SK-N-SH treated with all-trans-retinoic acid at 6 μM for 48 hours (cell line): ENCODE data around the gene AATF.

Experiments used
- ATAC-seq: fragments of 200-7000 bp; cut with Tn5 transposase; 3 replicates; pipeline ENCODE4 v1.9.1; 2020; ENCODE audit warnings: mild to moderate bottlenecking, moderate library complexity
- BACH2 ChIP-seq: fragments of 250-450 bp; sonication (Bioruptor Pico); IDR thresholded peaks from 2 replicates; pipeline ENCODE4 v1.9.0; 2021; ENCODE audit warnings: mild to moderate bottlenecking, borderline replicate concordance
- ESRRG ChIP-seq: fragments of 250-450 bp; sonication (Bioruptor Pico); IDR thresholded peaks from 2 replicates; pipeline ENCODE4 v1.6.1; 2021; ENCODE audit warnings: mild to moderate bottlenecking
- GLIS3 ChIP-seq: fragments of 250-450 bp; sonication (Bioruptor Pico); IDR thresholded peaks from 2 replicates; pipeline ENCODE4 v1.5.0; 2020; ENCODE audit warnings: mild to moderate bottlenecking, moderate library complexity
- OSR1 ChIP-seq: fragments of 250-450 bp; sonication (Bioruptor Pico); IDR thresholded peaks from 2 replicates; pipeline ENCODE4 v1.8.0; 2022; ENCODE audit warnings: moderate library complexity, mild to moderate bottlenecking, inconsistent platforms
- RARB ChIP-seq: fragments of 250-450 bp; sonication (Bioruptor Pico); IDR thresholded peaks from 2 replicates; pipeline ENCODE4 v1.8.0; 2021; ENCODE audit warnings: mild to moderate bottlenecking, moderate library complexity
- TCF4 ChIP-seq: fragments of 250-450 bp; sonication (Bioruptor Pico); IDR thresholded peaks from 2 replicates; pipeline ENCODE4 v1.8.0; 2021; ENCODE audit warnings: mild to moderate bottlenecking, moderate library complexity, borderline replicate concordance
- ZFP3 ChIP-seq: fragments of 250-450 bp; sonication (Bioruptor Pico); IDR thresholded peaks from 2 replicates; pipeline ENCODE4 v1.5.0; 2020; ENCODE audit warnings: mild to moderate bottlenecking, moderate library complexity
- ZFP30 ChIP-seq: fragments of 450-650 bp; formaldehyde crosslinking; IDR thresholded peaks from 2 replicates; pipeline ENCODE4 v1.5.0; 2022; ENCODE audit warnings: mild to moderate bottlenecking, moderate library complexity
- ZNF565 ChIP-seq: fragments of 450-650 bp; formaldehyde crosslinking; conservative IDR thresholded peaks from 2 replicates; pipeline ENCODE4 v1.5.0; 2020; ENCODE audit warnings: low read depth, mild to moderate bottlenecking, moderate library complexity
- ZNF8 ChIP-seq: fragments of 450-650 bp; formaldehyde crosslinking; IDR thresholded peaks from 2 replicates; pipeline ENCODE4 v1.5.0; 2020; ENCODE audit warnings: mild to moderate bottlenecking, moderate library complexity
- TF ChIP-seq, protein P1 (sequence below): fragments of 250-450 bp; sonication (Bioruptor Pico); IDR thresholded peaks from 2 replicates; pipeline ENCODE4 v1.5.1; 2020; ENCODE audit warnings: low read depth, mild to moderate bottlenecking, moderate library complexity
- TF ChIP-seq, protein P2 (sequence below): fragments of 250-450 bp; sonication (Bioruptor Pico); IDR thresholded peaks from 2 replicates; pipeline ENCODE4 v1.5.0; 2020; ENCODE audit warnings: mild to moderate bottlenecking, moderate library complexity
- TF ChIP-seq, protein P3 (sequence below): fragments of 250-450 bp; sonication (Bioruptor Pico); IDR thresholded peaks from 2 replicates; pipeline ENCODE4 v1.8.0; 2020; ENCODE audit warnings: mild to moderate bottlenecking, moderate library complexity, borderline replicate concordance
- TF ChIP-seq, protein P4 (sequence below): fragments of 250-450 bp; sonication (Bioruptor Pico); IDR thresholded peaks from 2 replicates; pipeline ENCODE4 v1.5.1; 2021; ENCODE audit warnings: mild to moderate bottlenecking, moderate library complexity

Gene AATF

DNA sequence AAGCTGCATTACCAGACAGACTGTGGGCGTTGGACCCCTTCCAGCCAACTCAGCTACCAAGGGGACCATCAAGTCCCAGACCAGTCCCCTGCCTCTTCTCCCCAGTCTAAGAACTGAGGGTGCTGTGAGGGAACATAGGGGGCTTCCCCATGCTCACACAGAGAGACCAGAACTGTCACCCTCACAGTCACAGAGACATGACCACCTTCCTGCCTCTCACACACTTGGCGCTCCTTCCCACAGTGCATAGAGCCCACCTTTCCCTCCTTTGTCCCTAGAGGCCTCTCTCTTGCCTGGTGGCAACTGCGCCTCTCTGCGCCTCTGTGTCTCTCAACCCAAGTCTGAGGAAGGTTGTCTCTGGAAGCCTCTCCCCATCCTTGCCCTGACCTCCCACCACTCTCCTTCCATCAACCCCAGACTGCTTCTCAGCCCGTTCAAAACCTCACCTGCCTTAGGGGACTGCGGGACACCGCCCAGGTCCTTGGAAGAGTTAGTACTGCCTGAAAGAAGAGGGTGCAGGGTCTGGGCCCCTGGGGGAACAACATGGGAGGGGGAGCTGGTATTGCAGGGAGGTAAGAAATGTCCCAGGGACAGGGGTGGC lies 17.6 kb upstream of the AATF start (continued):
- TF ChIP-seq, protein P1, sequence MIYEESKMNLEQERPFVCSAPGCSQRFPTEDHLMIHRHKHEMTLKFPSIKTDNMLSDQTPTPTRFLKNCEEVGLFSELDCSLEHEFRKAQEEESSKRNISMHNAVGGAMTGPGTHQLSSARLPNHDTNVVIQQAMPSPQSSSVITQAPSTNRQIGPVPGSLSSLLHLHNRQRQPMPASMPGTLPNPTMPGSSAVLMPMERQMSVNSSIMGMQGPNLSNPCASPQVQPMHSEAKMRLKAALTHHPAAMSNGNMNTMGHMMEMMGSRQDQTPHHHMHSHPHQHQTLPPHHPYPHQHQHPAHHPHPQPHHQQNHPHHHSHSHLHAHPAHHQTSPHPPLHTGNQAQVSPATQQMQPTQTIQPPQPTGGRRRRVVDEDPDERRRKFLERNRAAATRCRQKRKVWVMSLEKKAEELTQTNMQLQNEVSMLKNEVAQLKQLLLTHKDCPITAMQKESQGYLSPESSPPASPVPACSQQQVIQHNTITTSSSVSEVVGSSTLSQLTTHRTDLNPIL (CRISPR knock-in tag), result no peak
- no peak for TF ChIP-seq ESRRG (CRISPR knock-in tag)

DNA sequence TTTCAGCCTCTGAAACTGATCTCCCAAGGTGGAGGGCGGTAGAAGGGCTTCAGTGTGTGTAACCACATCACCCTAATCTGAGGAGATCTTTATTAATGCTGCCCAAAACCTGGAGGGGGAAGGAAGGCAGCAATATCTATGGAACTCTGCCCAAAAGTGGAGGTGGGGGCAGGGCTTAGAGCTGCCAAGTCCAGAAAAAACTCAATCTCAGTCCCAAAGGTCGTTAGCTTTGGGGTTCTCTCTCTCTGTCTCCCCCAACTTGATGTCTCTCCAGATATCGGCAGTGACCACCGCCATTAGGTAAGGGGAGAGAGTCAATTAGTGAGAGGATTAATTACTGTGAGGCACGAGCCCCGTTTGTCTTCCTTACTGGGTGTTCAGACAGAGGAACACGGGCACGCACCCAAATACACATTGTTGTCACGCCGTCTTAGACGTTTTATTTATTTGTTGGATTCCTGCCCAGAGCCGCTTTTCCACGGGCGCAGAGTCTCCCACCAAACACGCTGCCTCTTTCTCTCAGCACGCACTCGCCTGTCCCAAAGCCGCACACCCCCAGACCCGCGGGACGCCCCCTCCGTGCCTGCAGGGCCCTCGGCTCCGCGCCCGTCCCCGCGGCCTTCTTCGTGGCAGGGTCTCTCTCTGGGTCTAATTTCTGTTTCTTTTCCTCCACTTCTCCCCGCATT lies 16.9 kb upstream of the AATF start:
- no peak for TF ChIP-seq RARB (CRISPR knock-in tag)
- TF ChIP-seq, protein P2, sequence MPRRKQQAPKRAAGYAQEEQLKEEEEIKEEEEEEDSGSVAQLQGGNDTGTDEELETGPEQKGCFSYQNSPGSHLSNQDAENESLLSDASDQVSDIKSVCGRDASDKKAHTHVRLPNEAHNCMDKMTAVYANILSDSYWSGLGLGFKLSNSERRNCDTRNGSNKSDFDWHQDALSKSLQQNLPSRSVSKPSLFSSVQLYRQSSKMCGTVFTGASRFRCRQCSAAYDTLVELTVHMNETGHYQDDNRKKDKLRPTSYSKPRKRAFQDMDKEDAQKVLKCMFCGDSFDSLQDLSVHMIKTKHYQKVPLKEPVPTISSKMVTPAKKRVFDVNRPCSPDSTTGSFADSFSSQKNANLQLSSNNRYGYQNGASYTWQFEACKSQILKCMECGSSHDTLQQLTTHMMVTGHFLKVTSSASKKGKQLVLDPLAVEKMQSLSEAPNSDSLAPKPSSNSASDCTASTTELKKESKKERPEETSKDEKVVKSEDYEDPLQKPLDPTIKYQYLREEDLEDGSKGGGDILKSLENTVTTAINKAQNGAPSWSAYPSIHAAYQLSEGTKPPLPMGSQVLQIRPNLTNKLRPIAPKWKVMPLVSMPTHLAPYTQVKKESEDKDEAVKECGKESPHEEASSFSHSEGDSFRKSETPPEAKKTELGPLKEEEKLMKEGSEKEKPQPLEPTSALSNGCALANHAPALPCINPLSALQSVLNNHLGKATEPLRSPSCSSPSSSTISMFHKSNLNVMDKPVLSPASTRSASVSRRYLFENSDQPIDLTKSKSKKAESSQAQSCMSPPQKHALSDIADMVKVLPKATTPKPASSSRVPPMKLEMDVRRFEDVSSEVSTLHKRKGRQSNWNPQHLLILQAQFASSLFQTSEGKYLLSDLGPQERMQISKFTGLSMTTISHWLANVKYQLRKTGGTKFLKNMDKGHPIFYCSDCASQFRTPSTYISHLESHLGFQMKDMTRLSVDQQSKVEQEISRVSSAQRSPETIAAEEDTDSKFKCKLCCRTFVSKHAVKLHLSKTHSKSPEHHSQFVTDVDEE (CRISPR knock-in tag), result no peak
- TF ChIP-seq, protein P3, sequence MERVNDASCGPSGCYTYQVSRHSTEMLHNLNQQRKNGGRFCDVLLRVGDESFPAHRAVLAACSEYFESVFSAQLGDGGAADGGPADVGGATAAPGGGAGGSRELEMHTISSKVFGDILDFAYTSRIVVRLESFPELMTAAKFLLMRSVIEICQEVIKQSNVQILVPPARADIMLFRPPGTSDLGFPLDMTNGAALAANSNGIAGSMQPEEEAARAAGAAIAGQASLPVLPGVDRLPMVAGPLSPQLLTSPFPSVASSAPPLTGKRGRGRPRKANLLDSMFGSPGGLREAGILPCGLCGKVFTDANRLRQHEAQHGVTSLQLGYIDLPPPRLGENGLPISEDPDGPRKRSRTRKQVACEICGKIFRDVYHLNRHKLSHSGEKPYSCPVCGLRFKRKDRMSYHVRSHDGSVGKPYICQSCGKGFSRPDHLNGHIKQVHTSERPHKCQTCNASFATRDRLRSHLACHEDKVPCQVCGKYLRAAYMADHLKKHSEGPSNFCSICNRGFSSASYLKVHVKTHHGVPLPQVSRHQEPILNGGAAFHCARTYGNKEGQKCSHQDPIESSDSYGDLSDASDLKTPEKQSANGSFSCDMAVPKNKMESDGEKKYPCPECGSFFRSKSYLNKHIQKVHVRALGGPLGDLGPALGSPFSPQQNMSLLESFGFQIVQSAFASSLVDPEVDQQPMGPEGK (CRISPR knock-in tag), result no peak
- TF ChIP-seq BACH2, result no peak
- TF ChIP-seq ZFP30 (CRISPR knock-in tag), result no peak
- TF ChIP-seq, protein P4, sequence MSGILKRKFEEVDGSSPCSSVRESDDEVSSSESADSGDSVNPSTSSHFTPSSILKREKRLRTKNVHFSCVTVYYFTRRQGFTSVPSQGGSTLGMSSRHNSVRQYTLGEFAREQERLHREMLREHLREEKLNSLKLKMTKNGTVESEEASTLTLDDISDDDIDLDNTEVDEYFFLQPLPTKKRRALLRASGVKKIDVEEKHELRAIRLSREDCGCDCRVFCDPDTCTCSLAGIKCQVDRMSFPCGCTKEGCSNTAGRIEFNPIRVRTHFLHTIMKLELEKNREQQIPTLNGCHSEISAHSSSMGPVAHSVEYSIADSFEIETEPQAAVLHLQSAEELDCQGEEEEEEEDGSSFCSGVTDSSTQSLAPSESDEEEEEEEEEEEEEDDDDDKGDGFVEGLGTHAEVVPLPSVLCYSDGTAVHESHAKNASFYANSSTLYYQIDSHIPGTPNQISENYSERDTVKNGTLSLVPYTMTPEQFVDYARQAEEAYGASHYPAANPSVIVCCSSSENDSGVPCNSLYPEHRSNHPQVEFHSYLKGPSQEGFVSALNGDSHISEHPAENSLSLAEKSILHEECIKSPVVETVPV (CRISPR knock-in tag), result no peak
- no peak for TF ChIP-seq TCF4 (CRISPR knock-in tag)
- TF ChIP-seq GLIS3, result no peak
- no peak for TF ChIP-seq ZFP3
- no peak for ATAC-seq

DNA sequence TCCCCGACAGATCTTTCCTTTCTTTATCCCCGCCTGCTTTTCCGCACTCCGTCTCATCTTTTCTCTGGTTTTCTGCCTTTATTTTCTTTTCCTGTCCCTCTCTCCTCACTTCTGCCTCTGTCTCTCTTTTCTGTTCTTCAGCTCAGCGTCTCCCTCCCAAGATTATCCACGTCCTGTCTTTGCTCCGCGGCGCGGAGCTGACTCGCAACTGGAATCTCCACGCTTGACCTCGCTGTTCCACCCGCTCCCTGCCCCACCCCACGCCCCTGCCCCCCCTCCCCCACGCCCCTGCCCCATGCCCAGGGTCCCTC lies 16.4 kb upstream of the AATF start:
- ATAC-seq, result no peak
- TF ChIP-seq ZNF565 (CRISPR knock-in tag), result no peak
- TF ChIP-seq, protein P1 (CRISPR knock-in tag), result no peak
- no peak for TF ChIP-seq RARB (CRISPR knock-in tag)
- TF ChIP-seq, protein P3 (CRISPR knock-in tag), result no peak
- no peak for TF ChIP-seq ZFP30 (CRISPR knock-in tag)
- no peak for TF ChIP-seq TCF4 (CRISPR knock-in tag)
- TF ChIP-seq, protein P4 (CRISPR knock-in tag), result no peak
- TF ChIP-seq ZNF8, result no peak
- TF ChIP-seq OSR1 (CRISPR knock-in tag), result no peak
